ENCODE results near the gene COX8C.

COX8C gene

DNA sequence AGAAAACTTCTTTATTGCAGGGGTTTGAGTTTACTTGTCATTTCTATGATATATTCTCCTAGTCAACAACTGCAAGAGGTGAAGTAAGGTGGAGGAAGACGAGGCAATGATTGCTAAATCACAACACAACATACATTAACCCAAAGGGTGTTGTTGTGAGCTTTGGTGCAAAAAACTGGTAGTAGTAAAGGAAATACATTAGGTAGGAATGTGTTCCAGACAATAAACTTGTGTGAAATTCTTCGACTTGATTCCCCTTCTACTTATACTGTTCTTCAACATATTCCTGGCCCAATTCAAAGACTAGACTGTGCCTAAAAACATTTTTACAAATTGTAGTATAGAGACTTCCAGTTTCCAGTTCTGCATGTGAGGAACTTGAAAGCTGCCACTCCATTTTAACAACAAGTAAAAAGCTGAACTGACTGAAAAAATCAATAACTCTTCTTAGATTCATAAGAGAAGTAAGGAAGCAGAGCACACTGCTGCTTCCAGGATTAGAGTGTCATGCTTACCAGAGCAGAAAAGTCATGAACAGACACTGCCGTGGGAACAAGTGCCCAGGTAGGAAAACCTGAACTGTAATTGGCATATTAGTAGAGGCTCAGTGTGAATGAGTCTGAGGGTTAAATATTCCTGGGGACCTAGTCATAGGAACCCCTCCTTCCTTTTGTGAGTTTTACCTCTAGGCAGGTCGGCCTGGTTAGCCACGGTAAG lies 22.2 kb downstream of the COX8C start:
- Histone ChIP-seq H3K27ac (ENCODE audit: low read length) (no peak overlapping the region), H3K27me3 (ENCODE audit: insufficient read depth, low read length, poor library complexity) (peaks cover 4% of the 10 kb centered on the region), H3K9me3 (ENCODE audit: insufficient read depth, low read length, severe bottlenecking) (no peaks in the 10 kb centered on the region), H3K4me3 (ENCODE audit: low read depth in 1 of 2, low read length in 2 of 2) (no peak overlapping the region), H3K36me3 (ENCODE audit: insufficient read depth, low read length) (no peaks in the 10 kb centered on the region), H3K79me2 (ENCODE audit: insufficient read depth, low read length) (no peaks in the 10 kb centered on the region), H3K4me2 (ENCODE audit: insufficient read depth, low read length) (no peak overlapping the region), H4K20me1 (ENCODE audit: insufficient read depth, low read length) (no peaks in the 10 kb centered on the region), H3K4me1 (ENCODE audit: insufficient read depth, low read length) (no peaks in the 10 kb centered on the region), H3K9ac (ENCODE audit: low read depth, low read length) (no peak overlapping the region), H2AFZ (ENCODE audit: low read depth, low read length) (no peak overlapping the region)
- DNase-seq (no peak), ATAC-seq (ENCODE audit: insufficient read depth, low read depth) (no peak)
- TF ChIP-seq, protein P1, sequence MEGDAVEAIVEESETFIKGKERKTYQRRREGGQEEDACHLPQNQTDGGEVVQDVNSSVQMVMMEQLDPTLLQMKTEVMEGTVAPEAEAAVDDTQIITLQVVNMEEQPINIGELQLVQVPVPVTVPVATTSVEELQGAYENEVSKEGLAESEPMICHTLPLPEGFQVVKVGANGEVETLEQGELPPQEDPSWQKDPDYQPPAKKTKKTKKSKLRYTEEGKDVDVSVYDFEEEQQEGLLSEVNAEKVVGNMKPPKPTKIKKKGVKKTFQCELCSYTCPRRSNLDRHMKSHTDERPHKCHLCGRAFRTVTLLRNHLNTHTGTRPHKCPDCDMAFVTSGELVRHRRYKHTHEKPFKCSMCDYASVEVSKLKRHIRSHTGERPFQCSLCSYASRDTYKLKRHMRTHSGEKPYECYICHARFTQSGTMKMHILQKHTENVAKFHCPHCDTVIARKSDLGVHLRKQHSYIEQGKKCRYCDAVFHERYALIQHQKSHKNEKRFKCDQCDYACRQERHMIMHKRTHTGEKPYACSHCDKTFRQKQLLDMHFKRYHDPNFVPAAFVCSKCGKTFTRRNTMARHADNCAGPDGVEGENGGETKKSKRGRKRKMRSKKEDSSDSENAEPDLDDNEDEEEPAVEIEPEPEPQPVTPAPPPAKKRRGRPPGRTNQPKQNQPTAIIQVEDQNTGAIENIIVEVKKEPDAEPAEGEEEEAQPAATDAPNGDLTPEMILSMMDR (IDR thresholded peaks at IDR 0.05; ENCODE audit: borderline replicate concordance, extremely low read depth, low read length, poor library complexity, severe bottlenecking) = no peak
- TF ChIP-seq EZH2 (IDR thresholded peaks at IDR 0.05; ENCODE audit: borderline replicate concordance, low read depth, low read length, severe bottlenecking) = no peak

DNA sequence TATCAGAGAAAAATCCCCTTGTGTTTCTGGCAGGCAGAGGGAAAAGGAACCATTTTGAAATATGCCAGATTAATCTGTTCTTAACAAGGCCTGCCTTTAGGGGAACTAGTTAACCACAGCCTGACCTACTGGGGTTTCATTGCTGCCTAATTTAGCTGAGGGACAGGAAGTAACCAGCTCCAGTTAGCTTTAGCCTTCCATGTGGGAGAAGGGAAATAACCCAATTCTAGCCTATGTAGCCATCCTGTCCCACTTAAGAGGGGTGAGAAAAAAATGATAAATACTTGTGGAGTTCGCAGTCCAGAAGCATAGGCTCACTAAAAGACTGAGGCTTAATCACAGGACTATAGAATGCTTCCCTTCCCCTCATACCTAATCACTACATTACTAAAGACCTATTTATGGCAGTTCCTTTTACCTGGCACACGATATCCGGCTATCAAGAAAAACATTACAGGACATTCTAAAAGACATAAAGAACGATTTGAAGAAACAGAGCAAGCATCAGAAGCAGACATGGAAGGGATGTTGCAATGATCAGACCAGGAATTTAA lies 22.8 kb downstream of the COX8C start:
- Histone ChIP-seq H3K9ac (ENCODE audit: low read depth, low read length) (no peak overlapping the region), H3K9me3 (ENCODE audit: insufficient read depth, low read length, severe bottlenecking) (no peaks in the 10 kb centered on the region), H3K79me2 (ENCODE audit: insufficient read depth, low read length) (no peaks in the 10 kb centered on the region), H4K20me1 (ENCODE audit: insufficient read depth, low read length) (no peaks in the 10 kb centered on the region), H3K4me1 (ENCODE audit: insufficient read depth, low read length) (no peaks in the 10 kb centered on the region), H3K27ac (ENCODE audit: low read length) (no peak overlapping the region), H3K36me3 (ENCODE audit: insufficient read depth, low read length) (no peaks in the 10 kb centered on the region), H3K4me3 (ENCODE audit: low read depth in 1 of 2, low read length in 2 of 2) (no peak overlapping the region), H3K27me3 (ENCODE audit: insufficient read depth, low read length, poor library complexity) (peaks cover 4% of the 10 kb centered on the region), H2AFZ (ENCODE audit: low read depth, low read length) (no peak overlapping the region), H3K4me2 (ENCODE audit: insufficient read depth, low read length) (no peak overlapping the region)
- DNase-seq (no peak), ATAC-seq (ENCODE audit: insufficient read depth, low read depth) (no peak)
- TF ChIP-seq, protein P1 (IDR thresholded peaks at IDR 0.05; ENCODE audit: borderline replicate concordance, extremely low read depth, low read length, poor library complexity, severe bottlenecking) = no peak
- no peak for TF ChIP-seq EZH2 (IDR thresholded peaks at IDR 0.05; ENCODE audit: borderline replicate concordance, low read depth, low read length, severe bottlenecking)

DNA sequence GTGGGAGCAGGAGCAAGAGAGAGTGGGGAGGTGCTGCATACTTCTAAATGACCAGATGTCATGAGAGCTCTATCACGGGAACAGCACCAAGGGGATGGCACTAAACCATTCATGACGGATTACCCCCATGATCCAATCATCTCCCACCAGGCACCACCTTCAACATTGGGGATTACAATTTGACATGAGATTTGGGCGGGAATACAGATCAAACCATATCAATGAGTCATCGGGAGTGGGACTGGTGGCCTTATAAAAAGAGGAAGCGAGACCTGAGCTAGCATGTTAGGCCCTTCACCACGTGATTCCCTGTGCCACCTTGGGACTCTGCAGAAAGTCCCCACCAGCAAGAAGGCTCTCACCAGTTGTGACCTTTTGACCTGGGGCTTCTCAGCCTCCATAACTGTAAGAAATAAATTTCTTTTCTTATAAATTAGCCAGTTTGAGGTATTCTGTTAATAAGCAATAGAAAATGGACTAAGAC lies 28.7 kb downstream of the COX8C start:
- Histone ChIP-seq H3K4me3 (ENCODE audit: low read depth in 1 of 2, low read length in 2 of 2) (no peak overlapping the region), H3K9me3 (ENCODE audit: insufficient read depth, low read length, severe bottlenecking) (no peaks in the 10 kb centered on the region), H3K27ac (ENCODE audit: low read length) (no peak overlapping the region), H3K79me2 (ENCODE audit: insufficient read depth, low read length) (no peaks in the 10 kb centered on the region), H4K20me1 (ENCODE audit: insufficient read depth, low read length) (no peaks in the 10 kb centered on the region), H2AFZ (ENCODE audit: low read depth, low read length) (no peak overlapping the region), H3K4me2 (ENCODE audit: insufficient read depth, low read length) (no peak overlapping the region), H3K27me3 (ENCODE audit: insufficient read depth, low read length, poor library complexity) (peaks cover 6% of the 10 kb centered on the region), H3K36me3 (ENCODE audit: insufficient read depth, low read length) (no peaks in the 10 kb centered on the region), H3K9ac (ENCODE audit: low read depth, low read length) (no peak overlapping the region), H3K4me1 (ENCODE audit: insufficient read depth, low read length) (no peaks in the 10 kb centered on the region)
- TF ChIP-seq, protein P1 (IDR thresholded peaks at IDR 0.05; ENCODE audit: borderline replicate concordance, extremely low read depth, low read length, poor library complexity, severe bottlenecking) = no peak
- no peak for TF ChIP-seq EZH2 (IDR thresholded peaks at IDR 0.05; ENCODE audit: borderline replicate concordance, low read depth, low read length, severe bottlenecking)
- DNase-seq (no peak), ATAC-seq (ENCODE audit: insufficient read depth, low read depth) (no peak)

Measured in DND-41 (cell line).